ENCODE measurements around the gene DNAJB11.

DNAJB11 gene

GRCh38 chr3:186614266-186614596, 43.7 kb downstream of the DNAJB11 start:
- Histone ChIP-seq H3K27ac (no peak overlapping the region), H3K4me3 (no peak overlapping the region)
- no peak for DNase-seq (ENCODE audit: low spot score)
- TF ChIP-seq CTCF (IDR thresholded peaks at IDR 0.05): no peak

- Histone ChIP-seq H3K4me3 (no peak overlapping the region), H3K27ac (no peak overlapping the region)
- DNase-seq (ENCODE audit: low spot score): peak; percentile 78
- TF ChIP-seq CTCF (IDR thresholded peaks at IDR 0.05): peak; percentile 79
Observed at GRCh38 chr3:186614597-186615483, 44.3 kb downstream of the DNAJB11 start.

- Histone ChIP-seq H3K27ac (no peak overlapping the region), H3K4me3 (no peak overlapping the region)
- no peak for DNase-seq (ENCODE audit: low spot score)
- TF ChIP-seq CTCF (IDR thresholded peaks at IDR 0.05): no peak
Observed at GRCh38 chr3:186616299-186616617, 45.7 kb downstream of the DNAJB11 start.

- H3K27ac ChIP-seq: no peak overlapping the region
- peak overlapping the region; percentile 43 for H3K4me3 ChIP-seq
- TF ChIP-seq CTCF (IDR thresholded peaks at IDR 0.05): peak; percentile 75
- peak; percentile 79 for DNase-seq (ENCODE audit: low spot score)
Observed at GRCh38 chr3:186617036-186617946, 46.8 kb downstream of the DNAJB11 start.

- no peak for DNase-seq (ENCODE audit: low spot score)
- Histone ChIP-seq H3K4me3 (no peak overlapping the region), H3K27ac (no peak overlapping the region)
- TF ChIP-seq CTCF (IDR thresholded peaks at IDR 0.05): no peak
Observed at GRCh38 chr3:186618318-186618938, 47.9 kb downstream of the DNAJB11 start.

GRCh38 chr3:186619787-186620212, 49.3 kb downstream of the DNAJB11 start:
- no peak for DNase-seq (ENCODE audit: low spot score)
- Histone ChIP-seq H3K27ac (no peak overlapping the region), H3K4me3 (no peak overlapping the region)
- no peak for TF ChIP-seq CTCF (IDR thresholded peaks at IDR 0.05)
